Ovary (tissue), 3 donors: ENCODE results near the gene SRCAP.

Experiments used
- CTCF ChIP-seq, 3 donors: fragments of 450-650 bp in 2 of 3; fragments of 200-600 bp in 1 of 3; IDR thresholded peaks; one replicate each; pipeline versions ENCODE4 v1.5.1 to v1.8.0; 2016 to 2022; ENCODE audit warnings: antibody characterized with exemption in 3 of 3, mild to moderate bottlenecking in 1 of 3
- POLR2A ChIP-seq: fragments of 450-650 bp; IDR thresholded peaks from one replicate; pipeline ENCODE4 v1.6.1; 2017; ENCODE audit warnings: antibody characterized with exemption, mild to moderate bottlenecking, moderate library complexity
- donor health status: DM: no; HTN: no; CAD: no.

DNA sequence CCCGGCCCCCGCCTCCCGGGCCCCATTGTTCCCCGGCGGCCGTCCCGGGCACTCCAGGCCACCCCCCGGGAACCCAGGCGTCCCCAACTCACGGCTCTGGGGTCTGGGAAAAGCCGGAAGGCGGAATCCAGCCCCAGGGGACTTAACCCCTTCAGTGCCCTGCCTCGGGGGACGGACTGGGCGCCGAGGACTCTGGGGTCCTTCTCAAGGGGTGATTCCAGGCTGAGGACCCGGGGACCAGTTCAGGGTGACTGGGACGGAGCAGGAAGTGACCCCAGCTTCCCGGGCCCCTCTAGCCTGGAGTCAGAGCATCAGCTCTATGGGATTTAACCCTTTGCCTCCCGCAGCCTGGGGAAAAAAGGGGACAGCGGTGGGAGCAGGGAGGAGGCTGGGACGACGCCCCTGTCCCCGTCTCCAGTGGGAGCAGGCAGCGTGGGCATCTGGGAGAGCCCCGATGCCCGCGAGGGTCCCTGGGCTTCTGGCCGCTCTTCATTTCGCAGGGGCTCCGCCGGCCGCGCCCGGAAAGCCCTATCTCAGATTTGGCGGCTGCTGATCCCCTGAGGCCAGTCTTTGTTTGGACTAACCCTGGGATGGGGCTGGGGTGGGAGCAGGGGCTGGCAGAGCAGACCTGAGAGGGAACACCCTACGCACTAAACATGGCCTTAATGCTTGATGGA, 88.1 kb downstream of the SRCAP start, which contains the start of gene ZNF629:
- TF ChIP-seq CTCF (IDR thresholded peaks at IDR 0.05) (no peak), POLR2A (no peak)
